Stimulated activated CD8-positive, alpha-beta memory T cell treated with anti-CD3 and anti-CD28 coated beads, Interleukin-7, amount 100 ng/mL, for 1 hour (primary cell): ENCODE measurements around the gene CKM.
"Not testable (repeated sequence)": the region's sequence is repeated elsewhere in the genome, so short reads cannot be mapped to it uniquely, and the experiment has no call there.

Source experiments
- DNase-seq, 2 donors: peaks; one replicate each; pipeline ENCODE4 v3.0.0-alpha.2; 2020; ENCODE audit warnings: low read depth in 2 of 2

The CKM gene

GRCh38 chr19:45291834-45292233, 30.8 kb downstream of the CKM start:
- DNase-seq, result no peak

- no peak for DNase-seq
Measured at GRCh38 chr19:45290381-45290931, 32.2 kb downstream of the CKM start.

GRCh38 chr19:45283443-45284033, 39.1 kb downstream of the CKM start:
- no peak for DNase-seq

- no peak for DNase-seq
Measured at GRCh38 chr19:45280471-45280961, 42.2 kb downstream of the CKM start.

- DNase-seq, result no peak
Measured at GRCh38 chr19:45279587-45280192, 43.0 kb downstream of the CKM start.

- DNase-seq, result no peak
Measured at GRCh38 chr19:45278087-45278486, 44.6 kb downstream of the CKM start.

- no peak for DNase-seq
Measured at GRCh38 chr19:45276284-45276687, 46.4 kb downstream of the CKM start.

- DNase-seq, result no peak
Measured at GRCh38 chr19:45275370-45275971, 47.2 kb downstream of the CKM start.

GRCh38 chr19:45273521-45273855, 49.2 kb downstream of the CKM start:
- DNase-seq, result no peak

- DNase-seq, result no peak
Measured at GRCh38 chr19:45271735-45272108, 51.0 kb downstream of the CKM start.

GRCh38 chr19:45271098-45271734, 51.5 kb downstream of the CKM start:
- DNase-seq, result no peak

- DNase-seq, result not testable (repeated sequence)
Measured at GRCh38 chr19:45269939-45270338, 52.7 kb downstream of the CKM start.

- DNase-seq, result no peak
Measured at GRCh38 chr19:45267296-45267695, 55.4 kb downstream of the CKM start.

- DNase-seq, result no peak
Measured at GRCh38 chr19:45265375-45265774, 57.3 kb downstream of the CKM start.

GRCh38 chr19:45264781-45265317, 57.8 kb downstream of the CKM start:
- no peak for DNase-seq

GRCh38 chr19:45263013-45263412, 59.7 kb downstream of the CKM start:
- no peak for DNase-seq

GRCh38 chr19:45262570-45262969, 60.1 kb downstream of the CKM start:
- no peak for DNase-seq

- DNase-seq, result no peak
Measured at GRCh38 chr19:45258862-45259261, 63.8 kb downstream of the CKM start.

GRCh38 chr19:45256836-45257235, 65.8 kb downstream of the CKM start:
- no peak for DNase-seq
